HG02623 (cell line): ENCODE measurements around the gene TFEB.

Experiments
- ATAC-seq: cut with Tn5 transposase; IDR thresholded peaks from one replicate; pipeline ENCODE4 v1.9.1; 2021; ENCODE audit warnings: moderate library complexity; ENCODE audit not compliant: unreplicated experiment

The TFEB gene

GRCh38 chr6:41677124-41677921, 58.1 kb downstream of the TFEB start:
- no peak for ATAC-seq

DNA sequence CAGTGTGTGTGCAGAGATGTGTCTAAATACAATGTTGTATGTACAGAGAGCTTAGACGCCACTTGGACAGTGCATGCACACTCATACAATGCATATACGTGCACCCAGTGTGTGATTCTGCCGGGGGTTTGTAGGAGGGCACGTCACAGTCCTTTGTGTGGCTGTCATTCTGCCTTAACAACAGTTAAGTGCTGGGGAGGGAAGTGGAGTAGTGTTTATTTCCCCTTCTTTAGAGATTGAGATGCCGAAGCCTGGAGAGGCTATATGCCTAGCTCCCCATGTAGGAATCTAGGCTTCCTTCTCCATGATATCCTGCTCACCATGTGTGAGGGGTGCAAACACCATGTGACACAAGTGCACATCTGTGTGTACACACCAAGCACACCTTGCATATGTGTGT, 59.0 kb downstream of the TFEB start:
- no peak for ATAC-seq

DNA sequence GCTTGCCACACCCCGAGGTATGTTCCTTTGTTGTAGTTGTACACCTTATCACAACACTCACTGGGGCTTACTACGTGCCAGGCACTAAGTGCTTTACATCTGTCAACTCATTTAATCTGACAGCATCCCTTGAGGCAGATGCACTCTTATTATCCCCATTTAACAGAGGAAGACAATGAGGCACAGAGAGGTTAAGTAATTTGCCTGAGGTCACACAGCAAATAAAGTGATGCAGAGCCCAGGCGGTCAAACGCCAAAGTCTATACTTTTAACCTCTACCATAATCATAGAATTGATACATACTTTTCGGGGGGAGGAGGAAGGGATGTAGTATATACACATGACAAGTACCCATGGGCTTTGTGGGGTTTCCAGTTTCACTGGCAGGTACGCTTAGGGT, 59.4 kb downstream of the TFEB start:
- no peak for ATAC-seq

- ATAC-seq, result no peak
These were observed 60.1 kb downstream of the TFEB start for GRCh38 chr6:41675176-41675775.

- no peak for ATAC-seq
These were observed 61.0 kb downstream of the TFEB start for GRCh38 chr6:41674231-41675000.

DNA sequence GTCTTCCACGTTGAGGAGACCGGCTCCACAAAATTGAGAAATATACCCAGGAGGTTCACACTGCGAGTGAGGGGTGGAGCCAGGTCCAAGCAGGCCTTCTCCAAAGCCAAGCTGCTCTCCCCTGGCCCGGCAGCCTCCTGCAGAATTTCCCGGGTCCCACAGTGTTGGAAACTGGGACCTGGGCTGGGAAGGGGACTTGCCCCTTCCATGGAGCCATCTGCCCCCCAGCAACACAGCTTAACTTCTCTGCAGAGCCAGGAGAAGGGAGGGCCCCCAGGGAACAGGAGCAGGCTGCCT, 61.8 kb downstream of the TFEB start:
- ATAC-seq, result no peak

GRCh38 chr6:41672816-41673703, 62.3 kb downstream of the TFEB start:
- ATAC-seq, result no peak

DNA sequence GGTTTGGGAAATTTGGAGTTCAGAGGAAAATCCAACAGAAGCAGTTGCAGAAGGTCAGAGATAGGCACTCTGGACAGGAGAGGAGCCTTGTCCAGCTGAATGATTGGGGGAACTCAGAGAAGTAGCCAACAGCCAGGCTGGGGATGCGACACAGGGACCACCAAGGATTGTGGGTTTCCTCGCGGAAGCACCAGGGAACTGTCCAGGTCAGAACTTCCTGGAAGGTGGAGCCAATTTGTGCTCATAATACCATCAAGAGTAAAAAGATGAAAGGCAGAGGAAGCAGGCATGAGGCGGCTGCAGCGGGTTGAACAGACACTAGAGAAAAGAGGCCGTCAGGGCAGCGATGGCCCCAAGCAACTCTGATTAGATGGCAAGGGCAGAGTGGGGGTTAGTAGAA, 63.4 kb downstream of the TFEB start:
- ATAC-seq, result no peak

DNA sequence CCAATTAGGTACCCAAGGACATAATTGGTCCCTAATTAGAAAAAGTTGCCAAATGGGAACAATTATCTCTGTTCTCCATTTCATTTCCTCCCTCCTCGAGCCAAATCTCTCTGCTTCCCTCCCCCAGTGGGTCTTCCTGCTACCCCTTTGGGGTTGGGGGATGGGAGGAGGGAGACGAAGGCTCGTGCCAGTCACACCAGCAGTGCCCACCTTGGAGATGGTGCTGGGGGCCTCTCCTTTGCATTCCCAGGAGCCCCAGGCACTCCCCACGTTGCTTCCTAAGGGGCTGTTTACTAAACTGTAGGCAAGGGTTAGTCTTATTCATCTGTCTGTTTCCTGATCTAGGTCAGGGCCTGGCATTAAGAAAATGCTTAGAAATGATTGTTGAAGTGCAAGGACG, 64.0 kb downstream of the TFEB start:
- ATAC-seq, result no peak

DNA sequence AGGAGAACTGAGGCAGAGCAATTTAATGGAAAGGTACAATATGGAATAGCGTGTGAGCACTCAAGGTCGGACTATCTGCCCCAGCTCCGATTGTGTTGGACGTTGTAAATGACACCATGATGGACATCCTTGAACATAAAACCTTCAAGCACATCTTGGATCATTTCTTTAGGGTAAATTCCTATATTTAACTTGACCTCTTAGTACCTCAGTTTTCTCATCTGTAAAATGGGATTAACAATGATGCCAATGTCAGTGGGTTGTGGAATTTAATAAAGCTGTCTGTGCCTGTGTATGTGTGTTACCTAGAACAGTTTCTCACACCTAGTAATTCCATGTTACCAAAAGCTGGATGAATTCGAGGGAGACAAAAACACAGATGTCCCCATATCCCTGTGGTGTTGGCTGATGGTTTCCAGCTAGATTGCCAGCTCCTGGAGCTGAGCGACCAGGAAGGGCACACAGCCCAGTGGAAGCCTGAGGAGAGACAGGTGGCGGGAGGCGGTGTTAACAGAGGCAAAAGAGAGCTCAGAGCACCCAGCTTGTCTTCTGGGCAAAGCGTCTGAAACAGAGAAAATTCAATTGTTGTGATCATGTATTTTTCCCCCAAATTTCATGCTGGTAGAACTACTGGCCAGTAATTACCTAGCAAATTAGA, 64.6 kb downstream of the TFEB start:
- no peak for ATAC-seq

- no peak for ATAC-seq
These were observed 66.4 kb downstream of the TFEB start for GRCh38 chr6:41668968-41669367.

- ATAC-seq, result no peak
These were observed 68.2 kb downstream of the TFEB start for GRCh38 chr6:41667195-41667594.

DNA sequence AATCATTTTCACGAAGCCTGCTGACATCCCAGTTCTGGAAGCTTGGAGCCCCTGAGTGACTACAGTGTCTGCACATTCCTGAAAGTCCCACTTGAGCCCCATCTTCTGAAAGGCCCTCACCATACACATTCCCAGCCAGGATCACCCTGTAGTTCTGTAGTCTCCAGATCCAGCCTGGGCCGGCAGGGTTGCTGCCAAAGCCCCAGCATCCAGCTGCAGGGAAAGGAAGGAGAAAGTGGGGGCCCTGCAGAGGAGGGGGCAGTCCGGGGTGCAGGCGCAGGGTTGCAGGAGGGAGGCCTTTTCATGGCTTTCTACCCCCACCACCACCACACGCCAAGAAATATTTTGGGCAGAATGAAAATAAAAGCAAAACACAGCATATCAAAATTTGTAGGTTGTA, 71.1 kb downstream of the TFEB start:
- ATAC-seq, result no peak

DNA sequence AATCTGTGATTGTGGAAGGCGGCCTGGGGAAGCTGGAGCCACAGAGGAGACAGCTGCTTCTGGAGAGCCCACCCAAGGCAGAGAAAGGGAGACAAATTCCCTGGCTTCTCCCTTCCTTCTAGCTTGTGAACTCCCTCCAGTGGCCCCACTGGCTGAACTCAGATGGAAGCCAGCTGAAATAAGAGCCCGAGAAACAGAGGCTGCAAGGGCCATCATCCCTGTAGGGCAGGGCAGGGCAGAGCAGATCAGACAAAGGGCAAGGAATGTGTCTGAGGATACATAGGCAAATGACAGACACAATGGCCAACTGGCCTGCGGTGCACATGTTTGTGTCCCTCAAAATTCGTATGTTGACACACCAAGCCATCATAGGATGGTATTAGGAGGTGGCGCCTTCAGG, 71.8 kb downstream of the TFEB start:
- ATAC-seq, result no peak

GRCh38 chr6:41659935-41660334, 75.5 kb downstream of the TFEB start:
- ATAC-seq, result no peak

GRCh38 chr6:41658636-41659035, 76.8 kb downstream of the TFEB start:
- no peak for ATAC-seq

GRCh38 chr6:41657131-41658094, 78.0 kb downstream of the TFEB start:
- ATAC-seq, result no peak

DNA sequence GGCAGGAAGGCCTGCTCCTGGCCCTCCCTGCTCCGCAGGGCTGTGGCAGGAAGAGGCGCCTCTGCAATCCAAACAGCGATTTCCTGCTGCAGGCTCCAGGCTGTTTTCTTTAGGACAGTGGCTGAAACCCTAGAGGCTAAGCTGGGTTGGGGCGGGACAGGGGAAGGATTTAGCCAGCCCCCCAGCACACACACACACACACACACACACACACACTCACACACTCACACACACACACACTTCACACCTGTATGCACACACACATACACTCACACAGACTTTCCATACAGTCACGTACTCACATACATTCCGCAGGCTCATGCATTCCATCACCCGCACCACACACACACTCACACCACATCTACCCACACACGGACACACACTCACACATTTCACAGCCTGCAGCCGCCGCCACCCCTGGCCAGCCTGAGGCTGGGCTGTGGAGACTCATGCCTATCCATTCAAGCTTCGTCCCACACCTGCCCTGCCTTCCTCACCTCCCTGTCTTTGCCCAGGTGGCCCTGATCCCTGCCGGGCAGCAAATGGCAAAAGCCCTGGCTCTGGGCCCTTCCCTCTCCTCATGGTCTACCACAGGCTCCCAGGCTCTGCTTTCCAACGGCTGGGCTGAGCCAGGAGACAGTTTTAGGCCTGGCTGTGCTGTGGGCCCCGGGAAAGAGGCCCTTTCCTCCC, 79.3 kb downstream of the TFEB start:
- no peak for ATAC-seq

DNA sequence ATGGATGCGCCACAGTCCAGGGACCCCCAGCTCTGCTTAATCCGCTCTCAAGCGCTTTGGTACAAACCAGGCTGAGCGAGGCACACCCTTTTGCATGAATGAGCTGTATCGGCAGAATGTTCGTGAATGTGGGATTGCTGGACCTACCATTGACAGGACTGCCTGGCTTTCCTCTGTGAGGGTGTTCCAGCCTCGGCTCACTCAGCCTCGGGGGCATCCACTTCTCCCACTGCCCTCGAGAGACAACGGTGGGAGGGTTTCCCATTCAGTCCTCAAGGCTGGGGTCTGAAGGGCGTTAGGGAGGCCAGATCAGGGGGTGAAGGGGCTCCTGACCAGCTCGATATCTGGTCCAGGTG, 79.8 kb downstream of the TFEB start:
- no peak for ATAC-seq
